Spinal cord (tissue), 10 donors: ENCODE results near the gene METTL6. TPM values are rescaled to one million over a fixed set of nuclear protein-coding genes. Genes with fewer than 3 reads are reported as not detected.
A peak's percentile ranks its signal among the peaks of the same experiment; 100 is the strongest.
"Not testable (repeated sequence)": the region's sequence is repeated elsewhere in the genome, so short reads cannot be mapped to it uniquely, and the experiment has no call there.

Experiments
- DNase-seq, 6 donors: peaks; one replicate each; pipeline versions ENCODE4 v3.0.0 to v3.0.0-alpha.2; 2013 to 2015; ENCODE audit warnings: low spot score in 6 of 6, low read depth in 4 of 6
- H3K27ac ChIP-seq: one replicate; pipeline ENCODE4 v1.5.1; 2013; ENCODE audit warnings: low read depth, low read length, control low read depth
- H3K27me3 ChIP-seq: one replicate; pipeline ENCODE4 v1.6.1; 2013; ENCODE audit warnings: low read length; ENCODE audit not compliant: control insufficient read depth, insufficient read depth
- H3K36me3 ChIP-seq: one replicate; pipeline ENCODE4 v1.6.1; 2013; ENCODE audit warnings: low read length; ENCODE audit not compliant: control insufficient read depth, insufficient read depth
- H3K4me1 ChIP-seq: one replicate; pipeline ENCODE4 v1.6.1; 2013; ENCODE audit warnings: low read length; ENCODE audit not compliant: control insufficient read depth, insufficient read depth
- H3K4me3 ChIP-seq: one replicate; pipeline ENCODE4 v1.5.1; 2013; ENCODE audit warnings: low read depth, low read length, control low read depth
- H3K9me3 ChIP-seq: one replicate; pipeline ENCODE4 v1.6.1; 2013; ENCODE audit warnings: low read length; ENCODE audit not compliant: control insufficient read depth, insufficient read depth
- WGBS: methylation state at CpG from one replicate; pipeline ENCODE4 v1.1.5; 2013; ENCODE audit warnings: missing lambda C conversion rate; ENCODE audit not compliant: insufficient coverage; 5-methylcytosine and 5-hydroxymethylcytosine counted together
- polyA plus RNA-seq, 2 donors: library from polyadenylated mRNA; unstranded; fragments of 120-200 nt; gene quantifications; one replicate each; pipeline ENCODE4 v1.2.1, GENCODE V29; 2013; ENCODE audit not compliant: insufficient read length in 2 of 2
- total RNA-seq, 2 donors: library from RNA; depleted of rRNA in 1 of 2; stranded (reverse); fragments of 120-200 nt in 1 of 2; fragments of >200 nt in 1 of 2; gene quantifications; one replicate each; pipeline versions ENCODE4 v1.2.3 to v1.2.4, GENCODE V29; 2013 to 2014
- donor health status: healthy.

METTL6 gene
- total and polyA plus RNA-seq, 4 donors: 30.0 to 50.3 (median 38.3) TPM

- Histone ChIP-seq H3K27ac (no peak overlapping the region), H3K4me3 (no peak overlapping the region), H3K27me3 (no peaks in the 10 kb centered on the region), H3K4me1 (peaks cover 3% of the 10 kb centered on the region), H3K36me3 (peaks cover 3% of the 10 kb centered on the region), H3K9me3 (peaks cover 2% of the 10 kb centered on the region)
- WGBS: 100% methylated on average over 1 of the region's 6 CpGs
- DNase-seq: no peak
Observed at GRCh38 chr3:15380980-15381890, 46.1 kb downstream of the METTL6 start.

- Histone ChIP-seq H3K4me3 (no peak overlapping the region), H3K9me3 (no peaks in the 10 kb centered on the region), H3K4me1 (peaks cover 3% of the 10 kb centered on the region), H3K27ac (peak overlapping the region; percentile 57), H3K36me3 (peaks cover 3% of the 10 kb centered on the region), H3K27me3 (no peaks in the 10 kb centered on the region)
- peak; percentile 81 to 98 (median 92) for DNase-seq
- 25% methylated on average over 12 of the region's 16 CpGs for WGBS
Observed at GRCh38 chr3:15377961-15378791, 49.2 kb downstream of the METTL6 start.

GRCh38 chr3:15375461-15376000, 51.8 kb downstream of the METTL6 start:
- no peak for DNase-seq
- Histone ChIP-seq H3K4me1 (peaks cover 3% of the 10 kb centered on the region), H3K4me3 (no peak overlapping the region), H3K36me3 (peaks cover 3% of the 10 kb centered on the region), H3K27ac (no peak overlapping the region), H3K9me3 (no peaks in the 10 kb centered on the region), H3K27me3 (no peaks in the 10 kb centered on the region)
- WGBS: 99% methylated on average over 18 of the region's 22 CpGs

GRCh38 chr3:15372918-15373317, 54.4 kb downstream of the METTL6 start:
- H3K27ac ChIP-seq: no peak overlapping the region
- 90% methylated on average over 3 of the region's 4 CpGs for WGBS

GRCh38 chr3:15368561-15369135, 58.7 kb downstream of the METTL6 start:
- DNase-seq: peak in 1 of 6 donors; percentile 5
- Histone ChIP-seq H3K27me3 (no peaks in the 10 kb centered on the region), H3K9me3 (no peaks in the 10 kb centered on the region), H3K36me3 (no peaks in the 10 kb centered on the region), H3K4me1 (no peaks in the 10 kb centered on the region), H3K27ac (no peak overlapping the region), H3K4me3 (no peak overlapping the region)
- 85% methylated on average over 4 of the region's 6 CpGs for WGBS

More at GRCh38 chr3:15372918-15373317, 54.4 kb downstream of the METTL6 start:
- DNase-seq: no peak
- H3K4me1 ChIP-seq: peaks cover 3% of the 10 kb centered on the region
- H3K4me3 ChIP-seq: no peak overlapping the region
- H3K27me3 ChIP-seq: no peaks in the 10 kb centered on the region
- no peaks in the 10 kb centered on the region for H3K36me3 ChIP-seq
- H3K9me3 ChIP-seq: no peaks in the 10 kb centered on the region

- no peaks in the 10 kb centered on the region for H3K36me3 ChIP-seq
- H3K4me1 ChIP-seq: no peaks in the 10 kb centered on the region
- no peaks in the 10 kb centered on the region for H3K27me3 ChIP-seq
- no peak for DNase-seq
- no CpG with 5 or more reads among the region's 1 CpG for WGBS
- no peak overlapping the region for H3K4me3 ChIP-seq
- H3K9me3 ChIP-seq: no peaks in the 10 kb centered on the region
- no peak overlapping the region for H3K27ac ChIP-seq
Observed at GRCh38 chr3:15367059-15367458, 60.3 kb downstream of the METTL6 start.

- not testable (repeated sequence) for H3K27me3 ChIP-seq, DNase-seq, H3K36me3 ChIP-seq, H3K4me1 ChIP-seq, H3K9me3 ChIP-seq, H3K27ac ChIP-seq, H3K4me3 ChIP-seq
- WGBS: 32% methylated on average over 3 of the region's 6 CpGs
Observed at GRCh38 chr3:15364078-15364477, 63.3 kb downstream of the METTL6 start.

GRCh38 chr3:15361494-15362214, 65.7 kb downstream of the METTL6 start:
- no peaks in the 10 kb centered on the region for H3K9me3 ChIP-seq
- no peak for DNase-seq
- WGBS: 59% methylated on average over 9 of the region's 11 CpGs
- no peaks in the 10 kb centered on the region for H3K36me3 ChIP-seq
- no peaks in the 10 kb centered on the region for H3K27me3 ChIP-seq
- H3K4me3 ChIP-seq: no peak overlapping the region
- peaks cover 4% of the 10 kb centered on the region for H3K4me1 ChIP-seq
- H3K27ac ChIP-seq: peak overlapping the region; percentile 44
